Gastroesophageal sphincter (tissue), 3 donors: ENCODE results near the gene DNAJB6.

ENCODE experiments used
- POLR2A ChIP-seq, 2 donors: fragments of 450-650 bp; IDR thresholded peaks; one replicate each; pipeline ENCODE4 v1.6.1; 2017; ENCODE audit warnings: antibody characterized with exemption in 2 of 2, mild to moderate bottlenecking in 2 of 2, moderate library complexity in 1 of 2
- POLR2AphosphoS5 ChIP-seq: sonication (generic); formaldehyde crosslinking; IDR thresholded peaks from one replicate; pipeline ENCODE4 v1.6.1; 2017; ENCODE audit warnings: antibody characterized with exemption
- TF ChIP-seq, protein P1 (sequence below), 4 experiments: fragments of 200-600 bp in 2 of 4; fragments of 450-650 bp in 2 of 4; sonication (generic) in 1 of 4; IDR thresholded peaks; one replicate each; pipeline ENCODE4 v1.5.1; 2017 to 2019; ENCODE audit warnings: antibody characterized with exemption in 4 of 4, mild to moderate bottlenecking in 2 of 4, moderate library complexity in 2 of 4

DNA sequence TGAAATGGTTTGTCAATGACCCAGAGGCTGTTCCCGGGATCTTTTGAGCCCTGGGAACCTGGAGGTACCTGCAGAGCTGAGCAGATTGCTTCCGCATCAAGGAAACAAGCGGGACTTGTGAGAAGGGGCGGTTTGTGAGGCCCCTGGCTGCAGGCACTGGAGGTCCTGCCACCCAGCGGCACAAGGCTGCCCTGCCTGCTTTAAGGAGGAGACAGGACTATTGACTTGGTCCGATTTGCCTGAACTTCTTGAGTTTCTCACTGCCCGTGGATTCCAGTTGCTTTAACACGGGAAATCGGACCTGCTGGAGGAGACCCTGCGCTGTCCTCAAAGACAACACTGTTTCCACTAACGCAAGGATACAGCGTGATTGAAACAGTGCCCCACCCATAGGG, 130.1 kb downstream of the DNAJB6 start:
- TF ChIP-seq, protein P1, sequence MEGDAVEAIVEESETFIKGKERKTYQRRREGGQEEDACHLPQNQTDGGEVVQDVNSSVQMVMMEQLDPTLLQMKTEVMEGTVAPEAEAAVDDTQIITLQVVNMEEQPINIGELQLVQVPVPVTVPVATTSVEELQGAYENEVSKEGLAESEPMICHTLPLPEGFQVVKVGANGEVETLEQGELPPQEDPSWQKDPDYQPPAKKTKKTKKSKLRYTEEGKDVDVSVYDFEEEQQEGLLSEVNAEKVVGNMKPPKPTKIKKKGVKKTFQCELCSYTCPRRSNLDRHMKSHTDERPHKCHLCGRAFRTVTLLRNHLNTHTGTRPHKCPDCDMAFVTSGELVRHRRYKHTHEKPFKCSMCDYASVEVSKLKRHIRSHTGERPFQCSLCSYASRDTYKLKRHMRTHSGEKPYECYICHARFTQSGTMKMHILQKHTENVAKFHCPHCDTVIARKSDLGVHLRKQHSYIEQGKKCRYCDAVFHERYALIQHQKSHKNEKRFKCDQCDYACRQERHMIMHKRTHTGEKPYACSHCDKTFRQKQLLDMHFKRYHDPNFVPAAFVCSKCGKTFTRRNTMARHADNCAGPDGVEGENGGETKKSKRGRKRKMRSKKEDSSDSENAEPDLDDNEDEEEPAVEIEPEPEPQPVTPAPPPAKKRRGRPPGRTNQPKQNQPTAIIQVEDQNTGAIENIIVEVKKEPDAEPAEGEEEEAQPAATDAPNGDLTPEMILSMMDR (IDR thresholded peaks at IDR 0.05), result no peak
- TF ChIP-seq POLR2A (IDR thresholded peaks at IDR 0.05), result no peak
- TF ChIP-seq POLR2AphosphoS5, result no peak
